ENCODE data around the gene ZBTB47.

Gene ZBTB47

GRCh38 chr3:42665050-42665878 is 11.8 kb downstream of the ZBTB47 start:
- TF ChIP-seq CTCF (IDR thresholded peaks at IDR 0.05; ENCODE audit: low read depth, low read length) = no peak
- no peak for TF ChIP-seq EZH2phosphoT487 (IDR thresholded peaks at IDR 0.05; ENCODE audit: low read depth)
- H3K4me2 ChIP-seq (ENCODE audit: low read length) = no peak overlapping the region
- no peaks in the 10 kb centered on the region for H3K4me1 ChIP-seq (ENCODE audit: low read length)
- no peak overlapping the region for H2AFZ ChIP-seq (ENCODE audit: low read depth, low read length)
- H3K27ac ChIP-seq (ENCODE audit: low read length) = no peak overlapping the region
- no peak overlapping the region for H3K9ac ChIP-seq (ENCODE audit: low read length)
- no peaks in the 10 kb centered on the region; the same call in 1 of the 2 replicates for H4K20me1 ChIP-seq (ENCODE audit: insufficient read depth, low read length)
- H3K27me3 ChIP-seq (ENCODE audit: low read depth, low read length) = no peaks in the 10 kb centered on the region
- no peaks in the 10 kb centered on the region for H3K79me2 ChIP-seq (ENCODE audit: low read length)
- H3K36me3 ChIP-seq (replicated peaks; ENCODE audit: low read depth, low read length) = no peaks in the 10 kb centered on the region
- no peaks in the 10 kb centered on the region for H3K9me3 ChIP-seq (ENCODE audit: insufficient read depth, low read length)
- H3K4me3 ChIP-seq (ENCODE audit: low read length) = no peak overlapping the region

GRCh38 chr3:42666022-42666421 is 12.5 kb downstream of the ZBTB47 start:
- Histone ChIP-seq H3K9ac (ENCODE audit: low read length) (no peak overlapping the region), H3K27me3 (ENCODE audit: low read depth, low read length) (no peaks in the 10 kb centered on the region), H3K36me3 (replicated peaks; ENCODE audit: low read depth, low read length) (no peaks in the 10 kb centered on the region), H3K79me2 (ENCODE audit: low read length) (no peaks in the 10 kb centered on the region), H4K20me1 (ENCODE audit: insufficient read depth, low read length) (no peaks in the 10 kb centered on the region; the same call in 1 of the 2 replicates), H3K4me1 (ENCODE audit: low read length) (no peaks in the 10 kb centered on the region), H3K9me3 (ENCODE audit: insufficient read depth, low read length) (no peaks in the 10 kb centered on the region), H3K4me2 (ENCODE audit: low read length) (no peak overlapping the region), H3K4me3 (ENCODE audit: low read length) (no peak overlapping the region), H3K27ac (ENCODE audit: low read length) (no peak overlapping the region), H2AFZ (ENCODE audit: low read depth, low read length) (no peak overlapping the region)
- no peak for TF ChIP-seq CTCF (IDR thresholded peaks at IDR 0.05; ENCODE audit: low read depth, low read length)
- TF ChIP-seq EZH2phosphoT487 (IDR thresholded peaks at IDR 0.05; ENCODE audit: low read depth) = no peak

DNA sequence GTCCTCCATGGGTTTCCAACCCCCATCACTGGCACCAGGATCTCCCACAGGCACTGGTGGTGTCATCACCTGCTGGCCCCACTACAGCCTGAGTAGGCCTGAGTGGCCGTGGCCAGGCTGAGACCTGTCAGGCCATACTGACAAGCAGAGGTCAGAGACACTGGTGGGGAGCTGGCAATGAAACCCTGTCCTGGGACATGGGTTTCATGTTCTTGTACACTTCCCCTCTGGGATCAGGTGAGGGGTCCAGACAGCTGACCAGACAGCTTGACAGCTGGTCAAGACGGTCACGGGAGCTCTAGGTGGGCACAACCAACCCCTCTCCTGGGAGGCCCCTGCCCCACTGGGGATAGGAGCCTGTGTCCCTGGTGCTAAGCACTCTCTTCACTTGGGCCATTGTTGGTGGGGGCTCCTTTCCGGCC is 13.1 kb downstream of the ZBTB47 start:
- no peaks in the 10 kb centered on the region for H3K27me3 ChIP-seq (ENCODE audit: low read depth, low read length)
- H3K4me1 ChIP-seq (ENCODE audit: low read length) = no peaks in the 10 kb centered on the region
- H3K4me2 ChIP-seq (ENCODE audit: low read length) = no peak overlapping the region
- no peak overlapping the region for H2AFZ ChIP-seq (ENCODE audit: low read depth, low read length)
- H3K9me3 ChIP-seq (ENCODE audit: insufficient read depth, low read length) = no peaks in the 10 kb centered on the region
- H3K4me3 ChIP-seq (ENCODE audit: low read length) = no peak overlapping the region
- TF ChIP-seq CTCF (IDR thresholded peaks at IDR 0.05; ENCODE audit: low read depth, low read length) = no peak
- no peak for TF ChIP-seq EZH2phosphoT487 (IDR thresholded peaks at IDR 0.05; ENCODE audit: low read depth)
- H3K79me2 ChIP-seq (ENCODE audit: low read length) = no peaks in the 10 kb centered on the region
- H3K36me3 ChIP-seq (replicated peaks; ENCODE audit: low read depth, low read length) = no peaks in the 10 kb centered on the region
- H3K9ac ChIP-seq (ENCODE audit: low read length) = no peak overlapping the region
- no peaks in the 10 kb centered on the region for H4K20me1 ChIP-seq (ENCODE audit: insufficient read depth, low read length)
- no peak overlapping the region for H3K27ac ChIP-seq (ENCODE audit: low read length)

DNA sequence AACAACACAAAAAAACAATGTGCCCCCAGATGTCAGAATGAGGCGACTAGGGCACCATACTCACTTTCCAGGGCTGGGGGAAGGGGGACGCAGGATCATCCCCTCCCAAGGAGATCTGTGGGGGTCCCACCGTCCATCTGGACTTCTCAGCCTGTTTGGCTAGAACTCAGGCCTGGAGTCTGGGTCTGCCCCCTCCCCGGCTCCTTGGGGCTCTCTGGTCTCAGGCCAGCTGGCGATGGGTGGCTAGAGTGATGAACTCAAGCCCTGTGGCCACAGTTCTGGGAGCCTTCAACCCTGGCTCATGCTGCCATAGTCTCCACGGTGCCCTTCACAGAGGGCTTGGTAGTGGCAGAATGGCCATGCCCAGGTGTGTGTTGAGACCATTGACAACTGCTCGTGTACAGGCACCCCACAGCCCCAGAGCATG is 13.6 kb downstream of the ZBTB47 start:
- no peaks in the 10 kb centered on the region for H4K20me1 ChIP-seq (ENCODE audit: insufficient read depth, low read length)
- no peak for TF ChIP-seq EZH2phosphoT487 (IDR thresholded peaks at IDR 0.05; ENCODE audit: low read depth)
- TF ChIP-seq CTCF (IDR thresholded peaks at IDR 0.05; ENCODE audit: low read depth, low read length) = no peak
- no peaks in the 10 kb centered on the region for H3K9me3 ChIP-seq (ENCODE audit: insufficient read depth, low read length)
- H3K9ac ChIP-seq (ENCODE audit: low read length) = no peak overlapping the region
- H3K4me1 ChIP-seq (ENCODE audit: low read length) = no peaks in the 10 kb centered on the region
- H3K27me3 ChIP-seq (ENCODE audit: low read depth, low read length) = no peaks in the 10 kb centered on the region
- no peak overlapping the region for H3K27ac ChIP-seq (ENCODE audit: low read length)
- no peak overlapping the region for H3K4me2 ChIP-seq (ENCODE audit: low read length)
- H3K4me3 ChIP-seq (ENCODE audit: low read length) = no peak overlapping the region
- H2AFZ ChIP-seq (ENCODE audit: low read depth, low read length) = no peak overlapping the region
- H3K79me2 ChIP-seq (ENCODE audit: low read length) = no peaks in the 10 kb centered on the region
- H3K36me3 ChIP-seq (replicated peaks; ENCODE audit: low read depth, low read length) = no peaks in the 10 kb centered on the region

Measured in OCI-LY3 (cell line).